Measurements from ENCODE around the gene FAM135A.

DNA sequence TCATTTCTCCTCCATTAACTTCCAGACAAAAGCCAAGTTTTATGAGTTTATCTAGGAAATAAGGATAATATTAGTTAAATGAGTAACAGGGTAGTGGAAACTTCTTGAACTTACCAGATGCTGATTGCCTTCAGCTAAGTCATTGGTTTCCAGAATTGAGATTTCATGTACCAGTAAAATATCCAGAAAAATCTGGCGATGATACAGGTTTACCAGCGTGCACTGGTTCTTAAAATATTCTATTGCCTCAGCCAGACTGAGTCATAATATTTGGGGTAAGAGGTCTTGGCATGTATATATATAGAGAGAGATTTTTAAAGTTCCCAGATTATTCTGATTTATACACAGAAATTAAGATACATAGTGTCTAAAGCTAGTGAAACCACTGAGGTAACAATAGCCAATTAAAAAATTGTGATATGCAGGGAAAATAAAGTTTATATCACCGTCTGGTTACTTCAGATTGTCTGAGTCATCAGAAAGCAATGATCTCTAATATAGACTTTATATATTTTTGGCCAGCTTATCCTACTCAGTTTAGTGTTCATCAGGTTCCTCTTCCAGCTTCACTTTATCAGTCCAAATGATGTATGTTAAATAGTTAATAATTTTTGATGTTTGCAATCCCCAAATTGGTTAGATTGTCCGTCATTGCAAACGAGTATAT is 113.9 kb downstream of the FAM135A start:
- TF ChIP-seq EP300 (IDR thresholded peaks at IDR 0.05; ENCODE audit: borderline replicate concordance in 1 of 2, control insufficient read depth in 1 of 2, low read depth in 2 of 2, low read length in 2 of 2) (no peak), SMARCA5 (IDR thresholded peaks at IDR 0.05) (no peak), CTCF (IDR thresholded peaks at IDR 0.05 in 2 of 3, conservative IDR thresholded peaks at IDR 0.05 in 1 of 3; ENCODE audit: control insufficient read depth in 2 of 3, extremely low read depth in 1 of 3, insufficient read depth in 1 of 3, low read depth in 3 of 3, low read length in 3 of 3) (no peak), MXI1 (IDR thresholded peaks at IDR 0.05; ENCODE audit: low read depth, low read length) (no peak), TCF3 (IDR thresholded peaks at IDR 0.05; ENCODE audit: borderline replicate concordance, insufficient read depth, low read depth, low read length) (no peak), SRF (IDR thresholded peaks at IDR 0.05; ENCODE audit: low read depth in 2 of 2, low read length in 2 of 2) (no peak)

Data from GM12878 (cell line).